ENCODE results near the gene NPL.

The NPL gene

GRCh38 chr1:182841368-182841988, 51.9 kb downstream of the NPL start:
- DNase-seq = no peak
- Histone ChIP-seq H3K27ac (ENCODE audit: insufficient read depth, low read length, poor library complexity, severe bottlenecking) (peak overlapping the region; percentile 90), H3K27me3 (replicated peaks; ENCODE audit: control insufficient read depth, insufficient read depth, low read length, poor library complexity, severe bottlenecking) (no peaks in the 10 kb centered on the region), H3K36me3 (ENCODE audit: control insufficient read depth, insufficient read depth, low read length) (peaks cover 36% of the 10 kb centered on the region), H3K4me3 (ENCODE audit: insufficient read depth, low read depth, low read length, poor library complexity, severe bottlenecking) (peak overlapping the region; percentile 72), H3K4me1 (ENCODE audit: control insufficient read depth, insufficient read depth, low read length, poor library complexity, severe bottlenecking) (peaks cover 18% of the 10 kb centered on the region), H3K9me3 (ENCODE audit: control insufficient read depth, low read length) (no peaks in the 10 kb centered on the region)

GRCh38 chr1:182842265-182842664, 52.7 kb downstream of the NPL start:
- Histone ChIP-seq H3K9me3 (ENCODE audit: control insufficient read depth, low read length) (no peaks in the 10 kb centered on the region), H3K27ac (ENCODE audit: insufficient read depth, low read length, poor library complexity, severe bottlenecking) (no peak overlapping the region), H3K4me3 (ENCODE audit: insufficient read depth, low read depth, low read length, poor library complexity, severe bottlenecking) (peak overlapping the region; percentile 11), H3K27me3 (replicated peaks; ENCODE audit: control insufficient read depth, insufficient read depth, low read length, poor library complexity, severe bottlenecking) (no peaks in the 10 kb centered on the region), H3K4me1 (ENCODE audit: control insufficient read depth, insufficient read depth, low read length, poor library complexity, severe bottlenecking) (peaks cover 18% of the 10 kb centered on the region), H3K36me3 (ENCODE audit: control insufficient read depth, insufficient read depth, low read length) (peaks cover 42% of the 10 kb centered on the region)
- DNase-seq = no peak

GRCh38 chr1:182845379-182845778, 55.8 kb downstream of the NPL start:
- Histone ChIP-seq H3K36me3 (ENCODE audit: control insufficient read depth, insufficient read depth, low read length) (peaks cover 70% of the 10 kb centered on the region), H3K4me1 (ENCODE audit: control insufficient read depth, insufficient read depth, low read length, poor library complexity, severe bottlenecking) (peaks cover 18% of the 10 kb centered on the region), H3K27me3 (replicated peaks; ENCODE audit: control insufficient read depth, insufficient read depth, low read length, poor library complexity, severe bottlenecking) (no peaks in the 10 kb centered on the region), H3K4me3 (ENCODE audit: insufficient read depth, low read depth, low read length, poor library complexity, severe bottlenecking) (no peak overlapping the region), H3K9me3 (ENCODE audit: control insufficient read depth, low read length) (no peaks in the 10 kb centered on the region), H3K27ac (ENCODE audit: insufficient read depth, low read length, poor library complexity, severe bottlenecking) (no peak overlapping the region)
- DNase-seq = no peak

GRCh38 chr1:182845894-182846293, 56.3 kb downstream of the NPL start:
- Histone ChIP-seq H3K27ac (ENCODE audit: insufficient read depth, low read length, poor library complexity, severe bottlenecking) (no peak overlapping the region), H3K27me3 (replicated peaks; ENCODE audit: control insufficient read depth, insufficient read depth, low read length, poor library complexity, severe bottlenecking) (no peaks in the 10 kb centered on the region), H3K4me3 (ENCODE audit: insufficient read depth, low read depth, low read length, poor library complexity, severe bottlenecking) (no peak overlapping the region), H3K9me3 (ENCODE audit: control insufficient read depth, low read length) (no peaks in the 10 kb centered on the region), H3K36me3 (ENCODE audit: control insufficient read depth, insufficient read depth, low read length) (peaks cover 74% of the 10 kb centered on the region), H3K4me1 (ENCODE audit: control insufficient read depth, insufficient read depth, low read length, poor library complexity, severe bottlenecking) (peaks cover 14% of the 10 kb centered on the region)
- no peak for DNase-seq

GRCh38 chr1:182847105-182847504, 57.5 kb downstream of the NPL start:
- Histone ChIP-seq H3K4me3 (ENCODE audit: insufficient read depth, low read depth, low read length, poor library complexity, severe bottlenecking) (no peak overlapping the region), H3K27me3 (replicated peaks; ENCODE audit: control insufficient read depth, insufficient read depth, low read length, poor library complexity, severe bottlenecking) (no peaks in the 10 kb centered on the region), H3K9me3 (ENCODE audit: control insufficient read depth, low read length) (no peaks in the 10 kb centered on the region), H3K4me1 (ENCODE audit: control insufficient read depth, insufficient read depth, low read length, poor library complexity, severe bottlenecking) (peaks cover 5% of the 10 kb centered on the region), H3K36me3 (ENCODE audit: control insufficient read depth, insufficient read depth, low read length) (peaks cover 86% of the 10 kb centered on the region), H3K27ac (ENCODE audit: insufficient read depth, low read length, poor library complexity, severe bottlenecking) (no peak overlapping the region)
- DNase-seq = no peak

GRCh38 chr1:182848736-182849135, 59.2 kb downstream of the NPL start:
- DNase-seq = no peak
- Histone ChIP-seq H3K9me3 (ENCODE audit: control insufficient read depth, low read length) (no peaks in the 10 kb centered on the region), H3K36me3 (ENCODE audit: control insufficient read depth, insufficient read depth, low read length) (peaks cover 89% of the 10 kb centered on the region), H3K27ac (ENCODE audit: insufficient read depth, low read length, poor library complexity, severe bottlenecking) (no peak overlapping the region), H3K4me3 (ENCODE audit: insufficient read depth, low read depth, low read length, poor library complexity, severe bottlenecking) (no peak overlapping the region), H3K4me1 (ENCODE audit: control insufficient read depth, insufficient read depth, low read length, poor library complexity, severe bottlenecking) (no peaks in the 10 kb centered on the region), H3K27me3 (replicated peaks; ENCODE audit: control insufficient read depth, insufficient read depth, low read length, poor library complexity, severe bottlenecking) (no peaks in the 10 kb centered on the region)

- Histone ChIP-seq H3K9me3 (ENCODE audit: control insufficient read depth, low read length) (no peaks in the 10 kb centered on the region), H3K27me3 (replicated peaks; ENCODE audit: control insufficient read depth, insufficient read depth, low read length, poor library complexity, severe bottlenecking) (no peaks in the 10 kb centered on the region), H3K4me1 (ENCODE audit: control insufficient read depth, insufficient read depth, low read length, poor library complexity, severe bottlenecking) (no peaks in the 10 kb centered on the region), H3K36me3 (ENCODE audit: control insufficient read depth, insufficient read depth, low read length) (peaks cover 90% of the 10 kb centered on the region), H3K27ac (ENCODE audit: insufficient read depth, low read length, poor library complexity, severe bottlenecking) (no peak overlapping the region), H3K4me3 (ENCODE audit: insufficient read depth, low read depth, low read length, poor library complexity, severe bottlenecking) (no peak overlapping the region)
- DNase-seq = no peak
These were observed 60.7 kb downstream of the NPL start for GRCh38 chr1:182850319-182850718.

GRCh38 chr1:182851825-182852224, 62.3 kb downstream of the NPL start:
- H3K27me3 ChIP-seq (replicated peaks; ENCODE audit: control insufficient read depth, insufficient read depth, low read length, poor library complexity, severe bottlenecking) = no peaks in the 10 kb centered on the region
- no peaks in the 10 kb centered on the region for H3K9me3 ChIP-seq (ENCODE audit: control insufficient read depth, low read length)
- DNase-seq = no peak
- H3K36me3 ChIP-seq (ENCODE audit: control insufficient read depth, insufficient read depth, low read length) = peaks cover 96% of the 10 kb centered on the region
- H3K27ac ChIP-seq (ENCODE audit: insufficient read depth, low read length, poor library complexity, severe bottlenecking) = no peak overlapping the region
- H3K4me3 ChIP-seq (ENCODE audit: insufficient read depth, low read depth, low read length, poor library complexity, severe bottlenecking) = no peak overlapping the region
- H3K4me1 ChIP-seq (ENCODE audit: control insufficient read depth, insufficient read depth, low read length, poor library complexity, severe bottlenecking) = no peaks in the 10 kb centered on the region

- Histone ChIP-seq H3K9me3 (ENCODE audit: control insufficient read depth, low read length) (no peaks in the 10 kb centered on the region), H3K27me3 (replicated peaks; ENCODE audit: control insufficient read depth, insufficient read depth, low read length, poor library complexity, severe bottlenecking) (no peaks in the 10 kb centered on the region), H3K27ac (ENCODE audit: insufficient read depth, low read length, poor library complexity, severe bottlenecking) (no peak overlapping the region), H3K4me3 (ENCODE audit: insufficient read depth, low read depth, low read length, poor library complexity, severe bottlenecking) (no peak overlapping the region), H3K4me1 (ENCODE audit: control insufficient read depth, insufficient read depth, low read length, poor library complexity, severe bottlenecking) (no peaks in the 10 kb centered on the region), H3K36me3 (ENCODE audit: control insufficient read depth, insufficient read depth, low read length) (peaks cover 99% of the 10 kb centered on the region)
- DNase-seq = no peak
These were observed 66.3 kb downstream of the NPL start for GRCh38 chr1:182855911-182856310.

GRCh38 chr1:182857212-182857611, 67.6 kb downstream of the NPL start:
- Histone ChIP-seq H3K9me3 (ENCODE audit: control insufficient read depth, low read length) (no peaks in the 10 kb centered on the region), H3K27me3 (replicated peaks; ENCODE audit: control insufficient read depth, insufficient read depth, low read length, poor library complexity, severe bottlenecking) (no peaks in the 10 kb centered on the region), H3K4me3 (ENCODE audit: insufficient read depth, low read depth, low read length, poor library complexity, severe bottlenecking) (no peak overlapping the region), H3K36me3 (ENCODE audit: control insufficient read depth, insufficient read depth, low read length) (peaks cover 97% of the 10 kb centered on the region), H3K4me1 (ENCODE audit: control insufficient read depth, insufficient read depth, low read length, poor library complexity, severe bottlenecking) (no peaks in the 10 kb centered on the region), H3K27ac (ENCODE audit: insufficient read depth, low read length, poor library complexity, severe bottlenecking) (no peak overlapping the region)
- no peak for DNase-seq
